ENCODE measurements around the gene XYLB.

- TF ChIP-seq CTCF (IDR thresholded peaks at IDR 0.05) (peak in 1 of 7 experiments; percentile 10), POLR2A (IDR thresholded peaks at IDR 0.05) (peak in 2 of 3 donors; percentile 20 to 25)
These were observed 107.7 kb downstream of the XYLB start for GRCh38 chr3:38454178-38454883.
